PFSK-1 (cell line): ENCODE measurements around the gene SMYD5.

Experiments
- POLR2AphosphoS5 ChIP-seq: IDR thresholded peaks from 2 replicates; pipeline ENCODE4 v1.6.1; 2012; ENCODE audit warnings: low read depth, mild to moderate bottlenecking, control low read depth, low read length, moderate library complexity
- SIN3A ChIP-seq: IDR thresholded peaks from 2 replicates; pipeline ENCODE4 v1.6.1; 2012; ENCODE audit warnings: mild to moderate bottlenecking, low read length, moderate library complexity, borderline replicate concordance; ENCODE audit not compliant: insufficient read depth

DNA sequence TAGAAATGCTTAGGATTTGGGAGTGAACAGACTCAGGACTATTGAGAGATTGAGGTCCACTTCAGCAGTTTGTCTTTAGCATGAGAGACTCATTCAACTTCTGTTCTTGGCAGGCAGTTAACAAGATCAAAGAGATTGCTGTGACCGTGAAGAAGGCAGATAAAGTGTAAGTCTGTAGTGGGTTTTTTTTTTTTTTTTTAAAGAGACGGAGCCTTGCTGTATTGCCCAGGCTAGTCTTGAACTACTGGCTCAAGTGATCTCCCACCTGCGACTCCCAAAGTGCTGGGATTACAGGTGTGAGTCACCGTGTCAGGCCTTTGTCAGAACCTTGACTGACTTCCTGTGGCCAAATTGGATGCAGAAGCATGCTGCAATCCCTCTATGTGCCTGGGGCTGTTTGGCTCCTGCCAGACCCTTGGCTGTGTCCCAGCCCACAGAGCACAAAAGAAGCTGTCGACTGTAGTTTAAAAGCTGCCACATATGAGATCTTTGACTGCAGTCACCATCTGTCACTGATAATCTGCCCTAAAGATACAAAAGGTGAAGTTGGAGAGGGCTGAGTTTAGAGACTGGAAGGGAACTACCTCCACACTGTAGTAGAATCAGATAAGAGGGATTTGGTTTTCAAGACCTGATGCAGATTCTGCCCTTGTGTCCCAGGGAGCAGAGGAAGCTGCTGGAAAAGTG, 30.0 kb downstream of the SMYD5 start:
- no peak for TF ChIP-seq POLR2AphosphoS5
- TF ChIP-seq SIN3A = no peak
